ENCODE data around the gene NEUROG1. TPM values are rescaled to one million over a fixed set of nuclear protein-coding genes. Genes with fewer than 3 reads are reported as not detected.
A peak's percentile ranks its signal among the peaks of the same experiment; 100 is the strongest.

NEUROG1 gene
- total RNA-seq, 2 experiments from 2014 or later, result not detected

DNA sequence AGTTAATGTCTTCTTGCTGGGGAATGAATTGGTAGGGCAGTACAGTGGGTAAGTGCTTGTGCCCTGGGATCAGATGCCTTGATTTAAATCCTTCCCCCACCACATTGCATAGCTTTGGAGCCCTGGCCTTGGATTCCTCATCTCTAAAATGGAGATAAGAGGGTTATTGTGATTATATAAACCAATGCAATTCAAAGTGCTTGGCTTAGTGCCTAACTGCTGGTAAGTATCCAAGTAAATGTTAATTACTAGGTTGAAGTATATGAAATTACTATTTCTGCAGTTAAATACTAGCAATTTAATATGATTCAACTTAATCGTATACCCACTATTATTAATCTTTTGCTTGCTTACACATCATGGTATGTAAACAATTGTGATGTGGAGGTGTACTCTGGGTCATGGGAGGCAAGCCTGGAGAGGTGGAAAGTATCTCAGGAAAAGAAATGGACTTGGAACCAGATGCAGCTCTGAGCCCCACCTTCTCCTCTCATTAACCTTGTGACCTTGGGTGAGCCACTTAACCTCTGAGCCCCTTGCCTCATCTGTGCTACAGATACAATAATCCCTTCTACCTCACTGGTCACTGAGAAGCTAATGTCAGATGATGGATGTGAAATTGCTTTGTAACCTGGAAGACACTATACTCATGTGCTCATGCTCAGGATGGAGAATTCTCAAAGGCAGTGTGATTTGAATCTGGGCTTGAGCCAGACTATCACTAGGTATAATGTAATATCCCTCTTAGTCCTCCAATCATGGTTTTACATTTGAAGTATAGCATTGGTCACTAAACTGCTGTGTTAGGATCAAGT, 23.8 kb downstream of the NEUROG1 start:
- no peaks in the 10 kb centered on the region for H3K9me3 ChIP-seq (ENCODE audit: control insufficient read depth in 1 of 2, insufficient read depth in 1 of 2, low read length in 2 of 2)
- no peak for TF ChIP-seq CTCF (IDR thresholded peaks at IDR 0.05)
- DNase-seq (no peak), ATAC-seq (ENCODE audit: poor library complexity) (no peak)
- Mint-ChIP-seq H3K27ac (no peak overlapping the region), H3K36me3 (ENCODE audit: low read depth) (no peaks in the 10 kb centered on the region), H3K27me3 (peaks cover 55% of the 10 kb centered on the region), H3K4me3 (no peak overlapping the region), H3K9me3 (no peaks in the 10 kb centered on the region), H3K4me1 (ENCODE audit: low read depth) (peaks cover 18% of the 10 kb centered on the region)
- H3K4me1 ChIP-seq (ENCODE audit: insufficient read depth, low read length), result peaks cover 4% of the 10 kb centered on the region
- POLR2A ChIA-PET, result interaction anchor here (0.6 kb wide), 1 partner anchor 21 kb away, joined by 3 read pairs; no protein-coding TSS in a partner anchor
- H3K27ac ChIP-seq (ENCODE audit: low read depth in 1 of 2, low read length in 2 of 2), result no peak overlapping the region
- no peaks in the 10 kb centered on the region for H3K36me3 ChIP-seq (ENCODE audit: insufficient read depth, low read length)
- intact Hi-C loops (cut with DNase I, micrococcal nuclease), result no loop called here
- H3K4me3 ChIP-seq (ENCODE audit: low read length), result no peak overlapping the region
- CTCF ChIA-PET, result no interaction called here
- peaks cover 17 to 21% of the 10 kb centered on the region in 2 experiments for H3K27me3 ChIP-seq (ENCODE audit: control insufficient read depth in 1 of 2, insufficient read depth in 2 of 2, low read length in 2 of 2)

- DNase-seq, result no peak
- Mint-ChIP-seq H3K27me3 (peaks cover 68% of the 10 kb centered on the region), H3K36me3 (ENCODE audit: low read depth) (no peaks in the 10 kb centered on the region), H3K27ac (no peak overlapping the region), H3K4me3 (no peak overlapping the region), H3K9me3 (no peaks in the 10 kb centered on the region), H3K4me1 (ENCODE audit: low read depth) (peaks cover 18% of the 10 kb centered on the region)
- peaks cover 4% of the 10 kb centered on the region for H3K4me1 ChIP-seq (ENCODE audit: insufficient read depth, low read length)
- CTCF ChIA-PET, result no interaction called here
- no peak for ATAC-seq (ENCODE audit: poor library complexity)
- POLR2A ChIA-PET, result no interaction called here
- H3K36me3 ChIP-seq (ENCODE audit: insufficient read depth, low read length), result no peaks in the 10 kb centered on the region
- H3K27me3 ChIP-seq (ENCODE audit: control insufficient read depth in 1 of 2, insufficient read depth in 2 of 2, low read length in 2 of 2), result peaks cover 17 to 27% of the 10 kb centered on the region in 2 experiments
- intact Hi-C loops (cut with DNase I, micrococcal nuclease), result no loop called here
- H3K4me3 ChIP-seq (ENCODE audit: low read length), result no peak overlapping the region
- no peaks in the 10 kb centered on the region for H3K9me3 ChIP-seq (ENCODE audit: control insufficient read depth in 1 of 2, insufficient read depth in 1 of 2, low read length in 2 of 2)
- no peak overlapping the region for H3K27ac ChIP-seq (ENCODE audit: low read depth in 1 of 2, low read length in 2 of 2)
- no peak for TF ChIP-seq CTCF (IDR thresholded peaks at IDR 0.05)
These were observed 25.8 kb downstream of the NEUROG1 start for GRCh38 chr5:135509995-135510394.

- Histone ChIP-seq H3K36me3 (ENCODE audit: insufficient read depth, low read length) (no peaks in the 10 kb centered on the region), H3K4me1 (ENCODE audit: insufficient read depth, low read length) (peaks cover 4% of the 10 kb centered on the region), H3K4me3 (ENCODE audit: low read length) (no peak overlapping the region), H3K27me3 (ENCODE audit: control insufficient read depth in 1 of 2, insufficient read depth in 2 of 2, low read length in 2 of 2) (peaks cover 28 to 39% of the 10 kb centered on the region in 2 experiments), H3K9me3 (ENCODE audit: control insufficient read depth in 1 of 2, insufficient read depth in 1 of 2, low read length in 2 of 2) (no peaks in the 10 kb centered on the region), H3K27ac (ENCODE audit: low read depth in 1 of 2, low read length in 2 of 2) (no peak overlapping the region)
- intact Hi-C loops (cut with DNase I, micrococcal nuclease), result no loop called here
- H3K4me3 Mint-ChIP-seq, result peak overlapping the region; percentile 59
- ATAC-seq (ENCODE audit: poor library complexity) (no peak), DNase-seq (no peak)
- H3K36me3 Mint-ChIP-seq (ENCODE audit: low read depth), result no peaks in the 10 kb centered on the region
- POLR2A ChIA-PET, result no interaction called here
- no peak overlapping the region for H3K27ac Mint-ChIP-seq
- peaks cover 80% of the 10 kb centered on the region for H3K27me3 Mint-ChIP-seq
- H3K4me1 Mint-ChIP-seq (ENCODE audit: low read depth), result peaks cover 18% of the 10 kb centered on the region
- CTCF ChIA-PET, result no interaction called here
- no peaks in the 10 kb centered on the region for H3K9me3 Mint-ChIP-seq
- TF ChIP-seq CTCF (IDR thresholded peaks at IDR 0.05), result no peak
These were observed 27.2 kb downstream of the NEUROG1 start for GRCh38 chr5:135508496-135509005.
